ENCODE results near the gene GAK. TPM values are rescaled to one million over a fixed set of nuclear protein-coding genes. Genes with fewer than 3 reads are reported as not detected.

Gene GAK
- polyA plus RNA-seq, 1 of the 3 experiments (the other 2 are of a cell fraction): 35.9 TPM

GRCh38 chr4:874056-874455 is 58.1 kb downstream of the GAK start:
- Histone ChIP-seq H3K9me3 (no peaks in the 10 kb centered on the region), H3K4me3 (ENCODE audit: low read depth in 2 of 2, low read length in 1 of 2) (no peak overlapping the region), H3K9me2 (no peaks in the 10 kb centered on the region), H3K27ac (ENCODE audit: low read depth in 2 of 2, low read length in 1 of 2) (no peak overlapping the region), H3K4me1 (ENCODE audit: control insufficient read depth in 1 of 2, insufficient read depth in 2 of 2, low read depth in 1 of 2, low read length in 1 of 2) (no peaks in the 10 kb centered on the region), H4K20me1 (ENCODE audit: insufficient read depth) (no peaks in the 10 kb centered on the region), H3K27me3 (ENCODE audit: insufficient read depth) (no peaks in the 10 kb centered on the region), H3K9ac (no peak overlapping the region), H3K79me2 (ENCODE audit: insufficient read depth) (no peaks in the 10 kb centered on the region), H3K36me3 (replicated peaks in 1 of 2; ENCODE audit: control insufficient read depth in 1 of 2, insufficient read depth in 2 of 2, low read length in 1 of 2) (peaks cover 17 to 45% of the 10 kb centered on the region in 2 experiments), H3F3A (replicated peaks; ENCODE audit: insufficient read depth) (peaks cover 6% of the 10 kb centered on the region), H3K4me2 (no peak overlapping the region), H2AFZ (ENCODE audit: low read depth) (no peak overlapping the region)
- CTCF ChIA-PET: no interaction called here
- 98% methylated on average over 9 of the region's 9 CpGs for WGBS (ENCODE audit: low lambda C conversion rate)
- POLR2A ChIA-PET: no interaction called here
- TF ChIP-seq USF1 (IDR thresholded peaks at IDR 0.05; ENCODE audit: borderline replicate concordance, low read depth): no peak
- TF ChIP-seq MEF2A (IDR thresholded peaks at IDR 0.05; ENCODE audit: borderline replicate concordance, low read depth): no peak
- no peak for TF ChIP-seq MXI1 (IDR thresholded peaks at IDR 0.05; ENCODE audit: low read depth, low read length)
- TF ChIP-seq TEAD4 (IDR thresholded peaks at IDR 0.05; ENCODE audit: borderline replicate concordance, insufficient read depth): no peak
- no peak for TF ChIP-seq MAX (IDR thresholded peaks at IDR 0.05; ENCODE audit: low read depth)
- no peak for TF ChIP-seq TAF1 (IDR thresholded peaks at IDR 0.05; ENCODE audit: borderline replicate concordance, low read depth, low read length)
- no peak for TF ChIP-seq FOSL2 (IDR thresholded peaks at IDR 0.05; ENCODE audit: borderline replicate concordance, low read depth)
- no peak for TF ChIP-seq JUND (IDR thresholded peaks at IDR 0.05)
- no peak for TF ChIP-seq REST (IDR thresholded peaks at IDR 0.05; ENCODE audit: low read depth, low read length)
- no peak for TF ChIP-seq POLR2AphosphoS5 (IDR thresholded peaks at IDR 0.05; ENCODE audit: low read depth, low read length)
- TF ChIP-seq USF2 (IDR thresholded peaks at IDR 0.05; ENCODE audit: borderline replicate concordance, low read depth, low read length): no peak
- TF ChIP-seq NRF1 (IDR thresholded peaks at IDR 0.05; ENCODE audit: low read depth, low read length): no peak
- no peak for TF ChIP-seq SMC3 (IDR thresholded peaks at IDR 0.05; ENCODE audit: low read depth, low read length)
- TF ChIP-seq RAD21 (IDR thresholded peaks at IDR 0.05; ENCODE audit: low read length): no peak
- no peak for TF ChIP-seq RCOR1 (IDR thresholded peaks at IDR 0.05; ENCODE audit: low read length)
- TF ChIP-seq SIN3A (IDR thresholded peaks at IDR 0.05; ENCODE audit: borderline replicate concordance, low read depth, low read length): no peak
- no peak for DNase-seq

All from SK-N-SH (cell line).